Ectodermal cell (in vitro differentiated cells): ENCODE results near the gene PSME3.
"Not testable (repeated sequence)": the region's sequence is repeated elsewhere in the genome, so short reads cannot be mapped to it uniquely, and the experiment has no call there.

ENCODE experiments used
- H3K27ac ChIP-seq: 2 replicates; pipeline ENCODE4 v1.7.0; 2013; ENCODE audit warnings: mild to moderate bottlenecking, low read depth, low read length; ENCODE audit not compliant: insufficient read depth, poor library complexity, severe bottlenecking
- H3K27me3 ChIP-seq: 2 replicates; pipeline ENCODE4 v1.7.0; 2013; ENCODE audit warnings: mild to moderate bottlenecking, low read length; ENCODE audit not compliant: insufficient read depth, control insufficient read depth, poor library complexity, severe bottlenecking
- H3K36me3 ChIP-seq: one replicate; pipeline ENCODE4 v1.7.0; 2013; ENCODE audit warnings: low read length; ENCODE audit not compliant: control insufficient read depth, insufficient read depth
- H3K4me1 ChIP-seq: one replicate; pipeline ENCODE4 v1.7.0; 2013; ENCODE audit warnings: low read length; ENCODE audit not compliant: control insufficient read depth, insufficient read depth
- H3K4me3 ChIP-seq: 2 replicates; pipeline ENCODE4 v1.7.0; 2013; ENCODE audit warnings: low read depth, low read length, control low read depth; ENCODE audit not compliant: insufficient read depth
- H3K9me3 ChIP-seq: 2 replicates; pipeline ENCODE4 v1.7.0; 2013; ENCODE audit warnings: mild to moderate bottlenecking, low read length, moderate library complexity; ENCODE audit not compliant: control insufficient read depth
- WGBS, 2 experiments: methylation state at CpG; one replicate each; pipeline ENCODE4 v1.1.7; 2013; ENCODE audit warnings: missing lambda C conversion rate in 2 of 2; 5-methylcytosine and 5-hydroxymethylcytosine counted together

PSME3 gene

DNA sequence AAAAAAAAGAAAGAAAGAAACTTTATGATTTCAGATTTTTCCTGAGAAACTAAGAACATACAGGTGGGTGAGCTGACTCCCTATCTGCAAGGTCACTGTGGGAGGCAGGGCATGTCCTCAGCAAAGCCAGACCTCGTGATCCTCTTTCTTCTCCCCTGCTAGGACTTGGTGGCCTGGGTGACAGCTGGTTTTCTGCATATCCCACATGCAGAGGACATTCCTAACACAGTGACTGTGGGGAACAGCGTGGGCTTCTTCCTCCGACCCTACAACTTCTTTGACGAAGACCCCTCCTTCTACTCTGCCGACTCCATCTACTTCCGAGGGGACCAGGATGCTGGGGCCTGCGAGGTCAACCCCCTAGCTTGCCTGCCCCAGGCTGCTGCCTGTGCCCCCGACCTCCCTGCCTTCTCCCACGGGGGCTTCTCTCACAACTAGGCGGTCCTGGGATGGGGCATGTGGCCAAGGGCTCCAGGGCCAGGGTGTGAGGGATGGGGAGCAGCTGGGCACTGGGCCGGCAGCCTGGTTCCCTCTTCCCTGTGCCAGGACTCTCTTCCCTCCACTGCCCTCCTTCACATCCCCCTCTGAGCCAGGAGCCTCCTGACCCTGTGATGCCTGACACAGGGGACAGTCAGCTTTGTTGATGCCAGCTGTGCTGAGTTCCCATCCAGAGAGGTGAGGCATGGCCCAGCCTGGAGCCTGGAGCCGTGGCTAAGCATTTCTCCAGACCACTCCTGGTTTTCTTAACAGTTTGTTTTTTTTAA lies 40.9 kb downstream of the PSME3 start:
- H3K27me3 ChIP-seq, H3K27ac ChIP-seq, H3K4me3 ChIP-seq, H3K9me3 ChIP-seq, H3K4me1 ChIP-seq, H3K36me3 ChIP-seq: not testable (repeated sequence)
- WGBS, 2 experiments: 87 to 91% methylated on average over 5 to 6 of the region's 12 CpGs

DNA sequence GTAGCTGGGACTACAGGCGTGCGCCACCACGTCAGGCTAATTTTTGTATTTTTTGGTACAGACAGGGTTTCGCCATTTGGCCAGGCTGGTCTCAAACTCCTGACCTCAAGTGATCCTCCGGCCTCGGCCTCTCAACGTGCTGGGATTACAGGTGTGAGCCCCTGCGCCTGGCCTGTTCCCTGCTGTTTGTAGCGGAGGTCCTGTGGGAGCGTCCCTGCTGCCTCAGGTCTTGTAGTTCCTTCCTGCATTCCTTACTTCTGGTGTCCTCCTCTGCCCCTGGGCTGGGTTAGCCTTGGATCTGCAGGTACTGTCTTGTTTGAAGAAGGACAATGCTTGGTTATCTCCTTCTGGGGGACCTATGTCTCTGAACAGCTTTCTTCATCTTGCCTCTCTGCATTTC lies 43.8 kb downstream of the PSME3 start:
- 88 to 93% methylated on average over 10 of the region's 10 CpGs for WGBS, 2 experiments
- Histone ChIP-seq H3K36me3 (no peaks in the 10 kb centered on the region), H3K27me3 (no peaks in the 10 kb centered on the region), H3K27ac (no peak overlapping the region), H3K4me1 (no peaks in the 10 kb centered on the region), H3K4me3 (no peak overlapping the region), H3K9me3 (no peaks in the 10 kb centered on the region)

DNA sequence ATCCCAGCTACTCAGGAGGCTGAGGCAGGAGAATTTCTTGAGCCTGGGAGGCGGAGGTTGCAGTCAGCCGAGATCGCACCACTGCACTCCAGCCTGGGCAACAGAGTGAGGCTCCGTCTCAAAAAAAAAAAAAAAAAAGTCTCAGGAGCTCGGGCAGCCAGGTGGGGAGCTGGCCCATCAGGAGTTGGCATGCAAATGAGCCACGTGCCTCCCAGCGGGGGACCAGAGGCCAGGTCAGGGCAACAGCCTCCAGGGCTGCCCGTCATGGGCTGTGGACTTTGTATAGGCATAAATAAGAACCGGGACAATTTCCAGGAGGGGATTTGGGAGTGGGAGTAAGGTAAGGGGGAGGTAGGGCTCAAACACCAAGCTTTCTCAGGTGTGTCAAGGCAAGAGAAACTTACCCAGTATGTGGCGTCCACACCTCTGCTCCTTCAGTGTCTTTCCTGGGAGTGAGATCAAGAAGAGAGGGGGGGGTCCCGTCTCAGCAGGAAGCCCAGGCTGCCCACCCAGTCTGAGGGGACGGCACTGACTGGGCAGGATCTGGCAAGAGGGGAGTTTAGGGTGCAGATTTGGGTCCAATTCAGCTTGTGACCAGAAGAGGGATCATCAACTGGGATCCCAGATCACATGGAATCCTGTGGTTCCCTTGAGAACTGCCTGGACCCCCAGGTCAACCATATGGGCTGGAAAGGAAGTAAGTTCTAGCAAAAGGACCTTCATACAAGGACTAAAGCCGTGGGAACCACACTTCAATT lies 45.1 kb downstream of the PSME3 start:
- Histone ChIP-seq H3K9me3 (no peaks in the 10 kb centered on the region), H3K36me3 (no peaks in the 10 kb centered on the region), H3K4me3 (no peak overlapping the region), H3K4me1 (no peaks in the 10 kb centered on the region), H3K27me3 (no peaks in the 10 kb centered on the region), H3K27ac (no peak overlapping the region)
- WGBS, 2 experiments: 25 to 30% methylated on average over 13 of the region's 13 CpGs

DNA sequence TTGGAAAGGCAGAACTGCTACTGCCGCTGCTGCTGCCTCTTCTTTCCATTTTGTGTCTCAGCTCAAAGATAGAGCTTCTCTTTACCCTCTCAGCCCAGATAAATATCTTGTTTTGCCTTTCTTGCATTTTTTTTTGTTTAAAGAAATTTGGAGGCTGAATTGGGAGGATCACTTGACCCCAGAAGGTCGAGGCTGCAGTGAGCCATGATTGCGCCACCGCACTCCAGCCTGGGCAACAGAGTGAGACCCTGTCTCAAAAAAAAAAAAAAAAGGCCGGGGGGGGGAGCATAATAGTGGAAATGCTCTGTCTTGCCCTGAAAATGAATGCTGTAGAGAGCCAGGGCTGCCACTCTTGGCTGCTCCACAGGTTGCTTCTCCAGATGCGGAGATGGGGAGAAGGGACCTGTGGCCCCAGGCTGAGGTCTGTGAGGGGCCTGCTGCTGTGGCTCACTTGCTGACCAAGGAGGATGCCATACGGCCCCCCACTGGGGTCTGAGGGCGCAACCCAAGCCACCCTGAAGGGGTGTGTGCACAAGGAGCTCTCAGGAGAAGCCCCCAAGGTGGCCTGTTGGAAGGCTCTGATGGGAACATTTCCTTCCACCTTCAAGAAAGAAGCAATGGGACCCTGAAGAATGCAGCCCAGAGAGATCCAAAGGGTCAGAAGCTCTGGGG lies 45.9 kb downstream of the PSME3 start:
- H3K4me3 ChIP-seq: no peak overlapping the region

DNA sequence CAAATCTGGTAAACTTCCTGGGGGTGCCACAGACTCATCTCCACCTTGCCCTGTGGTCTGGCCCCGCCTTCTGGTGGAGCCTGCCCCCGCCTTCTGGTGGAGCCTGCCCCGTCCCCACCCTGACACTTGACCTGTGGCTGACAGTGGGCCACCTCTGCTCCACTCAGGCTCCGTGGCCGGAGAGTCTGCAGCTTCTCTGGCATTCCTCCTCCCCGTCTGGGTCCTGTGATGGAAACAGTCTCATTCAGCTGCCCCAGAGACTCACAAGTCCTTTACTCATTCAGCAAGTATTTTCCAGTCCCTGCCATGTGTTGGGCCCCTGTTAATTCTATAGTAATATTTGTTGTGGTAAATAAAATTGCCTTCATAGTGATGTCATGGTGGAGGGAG lies 46.4 kb downstream of the PSME3 start:
- Histone ChIP-seq H3K9me3 (no peaks in the 10 kb centered on the region), H3K4me1 (no peaks in the 10 kb centered on the region), H3K27ac (no peak overlapping the region), H3K4me3 (no peak overlapping the region), H3K36me3 (no peaks in the 10 kb centered on the region), H3K27me3 (no peaks in the 10 kb centered on the region)
- WGBS, 2 experiments: 66 to 69% methylated on average over 6 of the region's 6 CpGs

More for the DNA sequence above, 45.9 kb downstream of the PSME3 start:
- Histone ChIP-seq H3K27ac (no peak overlapping the region), H3K36me3 (no peaks in the 10 kb centered on the region), H3K27me3 (no peaks in the 10 kb centered on the region), H3K9me3 (no peaks in the 10 kb centered on the region), H3K4me1 (no peaks in the 10 kb centered on the region)
- WGBS, 2 experiments: 86 to 91% methylated on average over 8 of the region's 8 CpGs

DNA sequence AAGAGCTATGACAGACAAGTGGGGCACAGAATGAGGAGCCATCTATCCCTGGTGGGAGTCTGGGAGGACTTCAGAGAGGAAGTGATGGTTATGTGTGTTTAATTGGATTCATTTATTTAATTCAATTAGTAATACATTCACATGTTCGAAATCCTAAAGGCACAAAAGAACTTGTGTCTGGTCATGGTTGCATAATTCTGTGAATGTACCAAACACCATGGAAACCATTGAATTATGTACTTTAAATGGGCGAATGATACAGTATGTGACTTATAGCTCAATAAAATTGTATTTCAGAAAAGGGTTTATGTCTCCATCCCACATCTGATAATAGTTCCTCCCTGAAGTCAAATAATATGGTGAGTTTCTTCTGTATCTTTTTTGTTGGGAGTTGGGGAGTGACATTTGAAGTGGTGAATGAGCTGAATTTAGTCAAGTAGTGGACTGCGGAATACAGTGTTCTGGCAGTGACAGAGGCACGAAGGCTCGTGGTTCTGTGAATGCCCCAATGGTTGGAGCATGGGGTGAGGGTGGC lies 47.6 kb downstream of the PSME3 start:
- no peaks in the 10 kb centered on the region for H3K4me1 ChIP-seq

DNA sequence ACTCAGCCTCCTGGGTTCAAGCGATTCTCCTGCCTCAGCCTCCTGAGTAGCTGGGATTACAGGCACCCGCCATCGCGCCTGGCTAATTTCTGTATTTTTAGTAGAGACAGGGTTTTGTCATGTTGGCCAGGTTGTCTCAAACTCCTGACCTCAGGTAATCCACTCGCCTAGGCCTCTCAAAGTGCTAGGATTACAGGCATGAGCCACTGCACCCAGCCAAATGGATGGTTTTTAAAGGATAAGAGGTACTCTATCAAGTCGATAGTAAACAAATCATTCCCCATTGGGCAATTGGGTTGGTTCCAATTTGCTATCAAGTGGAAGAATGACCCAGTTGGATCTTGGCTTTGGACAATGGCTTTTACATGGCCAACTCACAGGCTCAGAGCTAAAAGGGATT lies 48.5 kb downstream of the PSME3 start:
- WGBS, 2 experiments: 93 to 94% methylated on average over 6 of the region's 6 CpGs
- not testable (repeated sequence) for H3K4me3 ChIP-seq, H3K4me1 ChIP-seq, H3K9me3 ChIP-seq, H3K27ac ChIP-seq, H3K36me3 ChIP-seq, H3K27me3 ChIP-seq

More for the DNA sequence above, 47.6 kb downstream of the PSME3 start:
- H3K4me3 ChIP-seq: no peak overlapping the region
- H3K27ac ChIP-seq: no peak overlapping the region
- H3K36me3 ChIP-seq: no peaks in the 10 kb centered on the region
- 88% methylated on average over 5 of the region's 5 CpGs for WGBS, 2 experiments
- H3K27me3 ChIP-seq: no peaks in the 10 kb centered on the region
- no peaks in the 10 kb centered on the region for H3K9me3 ChIP-seq

DNA sequence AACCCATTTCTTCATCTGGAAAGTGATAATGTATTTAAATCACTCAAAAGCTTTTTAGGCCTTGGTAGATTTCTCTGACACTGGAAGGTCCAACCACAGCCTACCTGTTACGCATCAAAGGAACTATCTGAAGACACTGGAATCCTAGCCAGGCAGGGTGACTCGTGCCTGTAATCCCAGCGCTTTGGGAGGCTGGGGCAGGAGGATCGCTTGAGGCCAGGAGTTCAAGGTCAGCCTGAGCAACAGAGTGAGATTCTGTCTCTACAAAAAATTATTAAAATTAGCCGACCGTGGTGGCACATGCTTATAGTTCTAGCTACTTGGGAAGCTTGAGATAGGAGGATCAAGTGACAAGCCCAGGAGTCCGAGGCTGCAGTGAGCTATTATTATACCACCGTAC lies 49.0 kb downstream of the PSME3 start:
- H3K4me1 ChIP-seq: no peaks in the 10 kb centered on the region
- H3K27me3 ChIP-seq: no peaks in the 10 kb centered on the region
- no peak overlapping the region for H3K4me3 ChIP-seq
- H3K27ac ChIP-seq: no peak overlapping the region
- H3K36me3 ChIP-seq: no peaks in the 10 kb centered on the region
- no peaks in the 10 kb centered on the region for H3K9me3 ChIP-seq
- WGBS, 2 experiments: 93 to 96% methylated on average over 8 of the region's 8 CpGs

DNA sequence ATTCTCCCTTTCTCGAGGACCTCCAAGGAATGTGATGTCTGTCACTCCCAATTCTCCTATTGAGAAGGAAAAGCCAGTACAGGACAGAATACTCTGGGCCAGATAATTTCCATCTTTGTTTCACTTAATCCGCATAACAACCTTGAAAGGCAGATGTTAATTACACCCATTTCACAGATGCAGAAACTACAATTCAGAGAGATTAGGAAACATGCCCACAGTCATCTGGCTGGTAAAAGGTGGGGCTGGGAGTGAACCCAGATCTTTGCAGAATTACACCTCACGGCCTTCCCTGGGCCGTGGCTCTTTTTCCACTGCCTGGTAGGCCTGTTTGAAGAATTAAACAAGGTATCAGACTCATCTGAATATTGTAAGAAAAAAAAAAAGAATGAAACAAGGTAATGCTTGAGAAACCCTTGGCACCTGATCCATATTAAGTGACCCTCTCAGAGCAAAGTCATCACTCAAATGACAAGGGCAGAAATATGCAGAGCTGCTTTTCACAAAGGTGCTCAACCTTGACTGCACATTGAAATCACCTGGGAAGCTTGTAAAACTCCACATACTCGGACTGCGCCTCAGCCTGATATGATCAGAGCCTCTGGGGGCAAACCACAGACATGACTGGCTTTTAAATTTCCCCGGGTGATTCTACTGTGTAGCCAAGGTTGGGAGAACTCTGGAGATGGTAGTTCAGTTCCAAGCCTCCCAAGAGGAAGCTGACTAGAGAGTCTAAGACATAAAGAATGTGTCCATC lies 50.8 kb downstream of the PSME3 start:
- WGBS, 2 experiments: 93% methylated on average over 7 of the region's 7 CpGs

More for the DNA sequence above, 50.8 kb downstream of the PSME3 start:
- H3K4me3 ChIP-seq: no peak overlapping the region
- H3K27me3 ChIP-seq: no peaks in the 10 kb centered on the region
- no peaks in the 10 kb centered on the region for H3K4me1 ChIP-seq
- H3K9me3 ChIP-seq: no peaks in the 10 kb centered on the region
- H3K36me3 ChIP-seq: no peaks in the 10 kb centered on the region
- H3K27ac ChIP-seq: no peak overlapping the region
